ENCODE data around the gene TRPV3. TPM values are rescaled to one million over a fixed set of nuclear protein-coding genes. Genes with fewer than 3 reads are reported as not detected.

Gene TRPV3
- 2.1 and 2.9 TPM in 2 replicates for total RNA-seq

- no peak within 1 kb of the TSS for H3K4me3 ChIP-seq (ENCODE audit: low read depth, low read length)
- no peaks in the 10 kb centered on the region for H3K27me3 ChIP-seq (ENCODE audit: control insufficient read depth, insufficient read depth, low read length)
- DNase-seq (ENCODE audit: low read depth), result peak; percentile 39
- no peak for TF ChIP-seq CTCF (IDR thresholded peaks at IDR 0.05; ENCODE audit: insufficient read depth, low read length, poor library complexity, severe bottlenecking)
- no peaks in the 10 kb centered on the region for H3K36me3 ChIP-seq (ENCODE audit: control insufficient read depth, insufficient read depth, low read length)
Observed at GRCh38 chr17:3557768-3558583, at the start of gene TRPV3. TSS of gene TRPV3 (minus strand) at chr17:3557812. CDS start at chr17:3554850, 2,962 bp downstream.

DNA sequence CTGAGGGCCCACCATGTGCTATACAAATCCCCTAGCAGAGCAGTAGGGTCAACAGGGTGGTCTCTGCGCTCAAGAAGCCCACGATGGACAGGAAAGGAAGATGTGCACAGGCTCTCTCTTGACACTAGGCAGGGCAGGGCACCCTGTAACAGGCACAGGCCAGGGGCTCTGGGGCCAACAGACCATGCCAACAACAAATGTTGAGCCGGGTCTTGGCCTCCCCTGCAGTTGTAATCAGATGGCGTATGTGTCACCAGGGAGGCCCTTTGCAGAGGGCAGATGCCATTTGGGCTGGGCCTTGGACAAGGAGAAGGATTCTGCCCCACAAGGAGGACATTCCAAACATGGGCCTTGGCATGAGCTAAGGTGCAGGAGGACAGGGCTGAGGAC lies 46.3 kb upstream of the TRPV3 start:
- Histone ChIP-seq H3K36me3 (ENCODE audit: control insufficient read depth, insufficient read depth, low read length) (no peaks in the 10 kb centered on the region), H3K4me3 (ENCODE audit: low read depth, low read length) (no peak overlapping the region), H3K27me3 (ENCODE audit: control insufficient read depth, insufficient read depth, low read length) (no peaks in the 10 kb centered on the region)
- DNase-seq (ENCODE audit: low read depth), result no peak
- no peak for TF ChIP-seq CTCF (IDR thresholded peaks at IDR 0.05; ENCODE audit: insufficient read depth, low read length, poor library complexity, severe bottlenecking)

- TF ChIP-seq CTCF (IDR thresholded peaks at IDR 0.05; ENCODE audit: insufficient read depth, low read length, poor library complexity, severe bottlenecking), result no peak
- H3K27me3 ChIP-seq (ENCODE audit: control insufficient read depth, insufficient read depth, low read length), result no peaks in the 10 kb centered on the region
- DNase-seq (ENCODE audit: low read depth), result peak; percentile 32
- no peak overlapping the region for H3K4me3 ChIP-seq (ENCODE audit: low read depth, low read length)
- no peaks in the 10 kb centered on the region for H3K36me3 ChIP-seq (ENCODE audit: control insufficient read depth, insufficient read depth, low read length)
Observed at GRCh38 chr17:3603119-3603869, 45.7 kb upstream of the TRPV3 start.

DNA sequence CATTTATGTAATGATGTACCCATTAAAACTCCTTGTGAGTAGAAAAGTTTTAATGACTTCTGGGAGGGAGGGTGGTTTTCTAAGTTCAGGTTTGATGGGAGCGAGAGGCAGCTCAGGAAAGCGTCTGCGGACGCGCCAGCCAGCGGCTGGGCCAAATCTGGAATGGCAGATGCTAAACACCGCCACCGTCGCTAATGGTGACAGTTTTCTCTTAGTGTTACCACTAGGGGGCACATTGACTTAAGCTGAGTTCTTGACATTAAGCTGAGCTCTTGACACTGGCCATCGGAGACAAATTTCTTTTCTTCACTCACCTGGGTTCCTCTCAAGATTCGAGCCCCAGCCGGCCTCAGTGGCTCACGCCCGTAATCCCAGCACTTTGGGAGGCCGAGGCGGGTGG lies 44.9 kb upstream of the TRPV3 start:
- TF ChIP-seq CTCF (IDR thresholded peaks at IDR 0.05; ENCODE audit: insufficient read depth, low read length, poor library complexity, severe bottlenecking), result peak; percentile 35
- DNase-seq (ENCODE audit: low read depth), result no peak
- Histone ChIP-seq H3K4me3 (ENCODE audit: low read depth, low read length) (no peak overlapping the region), H3K27me3 (ENCODE audit: control insufficient read depth, insufficient read depth, low read length) (no peaks in the 10 kb centered on the region), H3K36me3 (ENCODE audit: control insufficient read depth, insufficient read depth, low read length) (no peaks in the 10 kb centered on the region)

- Histone ChIP-seq H3K4me3 (ENCODE audit: low read depth, low read length) (no peak overlapping the region), H3K27me3 (ENCODE audit: control insufficient read depth, insufficient read depth, low read length) (no peaks in the 10 kb centered on the region), H3K36me3 (ENCODE audit: control insufficient read depth, insufficient read depth, low read length) (no peaks in the 10 kb centered on the region)
- no peak for DNase-seq (ENCODE audit: low read depth)
- no peak for TF ChIP-seq CTCF (IDR thresholded peaks at IDR 0.05; ENCODE audit: insufficient read depth, low read length, poor library complexity, severe bottlenecking)
Observed at GRCh38 chr17:3600529-3601205, 43.1 kb upstream of the TRPV3 start.
